GM12892 (cell line): ENCODE results near the gene CENPO.

Experiments used
- DNase-seq: peaks from one replicate; pipeline ENCODE4 v3.0.0; 2011; ENCODE audit not compliant: insufficient read length
- FAIRE-seq: peaks from 2 replicates; lab custom pipeline; 2011; peaks lifted over from hg19 to GRCh38; lab: Jason Lieb, UNC
- POLR2A ChIP-seq: IDR thresholded peaks from 2 replicates; pipeline ENCODE4 v1.6.1; 2011; ENCODE audit warnings: low read depth, low read length, control low read depth
- POLR2AphosphoS5 ChIP-seq: IDR thresholded peaks from 2 replicates; pipeline ENCODE4 v1.6.1; 2011; ENCODE audit warnings: low read depth, low read length, control low read depth
- TAF1 ChIP-seq: IDR thresholded peaks from 2 replicates; pipeline ENCODE4 v1.6.1; 2011; ENCODE audit warnings: low read depth, mild to moderate bottlenecking, control low read depth, low read length, borderline replicate concordance

Gene CENPO

DNA sequence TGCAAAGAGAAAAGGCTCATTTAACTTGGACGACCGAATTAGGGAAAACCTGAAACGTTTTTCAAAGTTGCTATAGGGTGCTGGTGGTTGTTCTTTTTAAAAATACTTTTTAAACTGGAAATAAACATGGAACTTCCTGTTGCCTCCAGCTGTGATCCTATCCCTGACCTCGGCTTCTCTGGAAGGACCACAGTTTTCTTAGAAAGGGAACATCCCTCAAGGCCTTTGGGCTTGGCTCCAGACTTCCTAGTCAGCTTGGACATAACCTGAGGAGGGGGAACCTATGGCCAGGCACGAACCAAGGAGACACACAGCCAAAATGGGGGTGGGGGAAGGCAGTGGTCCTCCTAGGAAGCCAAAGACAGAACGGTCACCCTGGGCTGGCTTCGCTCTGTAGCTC lies 57.7 kb downstream of the CENPO start:
- FAIRE-seq, result no peak
- DNase-seq, result no peak
- TF ChIP-seq POLR2A (no peak), POLR2AphosphoS5 (no peak)

GRCh38 chr2:24852026-24852425 lies 58.8 kb downstream of the CENPO start:
- DNase-seq (no peak), FAIRE-seq (no peak)
- TF ChIP-seq POLR2AphosphoS5 (no peak), POLR2A (no peak), TAF1 (no peak)

DNA sequence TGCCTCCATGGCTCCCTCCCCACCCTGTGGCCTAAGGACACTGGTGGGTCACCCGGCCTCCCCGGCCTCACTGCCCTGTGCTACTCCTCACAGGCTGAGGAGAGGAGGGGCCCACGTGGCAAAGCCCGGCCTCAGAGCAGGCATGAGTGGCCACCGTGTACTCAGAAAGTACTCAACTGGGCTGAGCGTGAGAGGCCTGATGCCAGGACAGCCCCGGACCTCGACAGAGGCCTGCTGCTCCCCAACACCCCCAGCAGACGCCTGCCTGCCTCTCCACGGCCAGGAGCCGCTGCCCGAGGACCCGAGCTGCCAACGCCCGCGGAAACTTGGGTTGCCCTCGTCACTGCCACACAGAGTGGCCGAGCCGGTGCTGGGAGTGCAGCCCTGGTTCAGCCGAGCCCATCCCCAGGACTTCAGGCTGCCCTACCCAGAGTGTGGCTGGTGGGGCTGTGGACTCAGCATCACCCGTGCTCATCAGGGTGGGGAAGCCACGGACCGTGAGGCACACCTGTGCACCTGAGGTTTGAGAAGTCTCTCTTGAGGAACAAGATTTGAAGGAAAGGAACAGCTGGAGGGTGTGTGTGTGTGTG lies 59.3 kb downstream of the CENPO start:
- TF ChIP-seq POLR2A, result no peak
- TF ChIP-seq POLR2AphosphoS5, result no peak
- no peak for TF ChIP-seq TAF1
- FAIRE-seq, result no peak
- DNase-seq, result no peak

- DNase-seq (no peak), FAIRE-seq (no peak)
- TF ChIP-seq TAF1 (no peak), POLR2AphosphoS5 (no peak), POLR2A (no peak)
Observed at GRCh38 chr2:24853046-24853445, 59.8 kb downstream of the CENPO start.

GRCh38 chr2:24853996-24854395 lies 60.8 kb downstream of the CENPO start:
- no peak for TF ChIP-seq POLR2AphosphoS5
- TF ChIP-seq POLR2A, result no peak
- no peak for TF ChIP-seq TAF1
- no peak for DNase-seq
- FAIRE-seq, result no peak

DNA sequence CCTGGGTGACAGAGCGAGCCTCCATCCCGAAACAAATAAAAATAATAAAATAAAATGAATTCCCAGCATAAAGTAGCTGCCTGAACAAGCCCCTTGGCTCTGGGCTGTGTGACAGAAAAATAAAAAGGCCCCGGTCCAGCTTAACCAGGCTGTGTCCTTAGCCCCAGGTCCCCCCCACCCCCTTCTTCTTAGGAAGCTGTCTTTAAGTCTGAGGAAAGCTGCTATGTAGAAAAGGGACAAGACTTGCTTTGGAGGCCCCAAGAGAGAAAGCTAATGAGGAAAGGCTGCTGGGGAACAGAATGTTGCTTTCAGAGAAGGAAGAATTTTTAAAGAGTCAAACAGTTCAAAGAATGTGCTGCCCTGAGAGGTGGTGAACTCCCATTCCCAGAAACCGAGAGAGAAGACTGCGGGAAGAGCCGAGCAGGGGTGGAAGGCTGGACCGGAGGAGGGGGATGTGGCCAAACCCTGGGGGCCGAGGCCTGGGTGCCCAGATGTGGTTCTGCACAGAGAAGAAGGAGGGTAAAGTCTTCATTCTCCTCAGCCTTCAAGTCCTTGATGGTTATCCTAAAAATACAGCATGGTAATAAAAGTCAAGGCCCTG lies 61.9 kb downstream of the CENPO start:
- no peak for TF ChIP-seq TAF1
- no peak for TF ChIP-seq POLR2A
- no peak for TF ChIP-seq POLR2AphosphoS5
- FAIRE-seq, result no peak

GRCh38 chr2:24855726-24856125 lies 62.5 kb downstream of the CENPO start:
- FAIRE-seq (no peak), DNase-seq (no peak)
- TF ChIP-seq POLR2AphosphoS5, result no peak
- TF ChIP-seq TAF1, result no peak
- TF ChIP-seq POLR2A, result no peak

More for the DNA sequence above, 61.9 kb downstream of the CENPO start:
- no peak for DNase-seq

DNA sequence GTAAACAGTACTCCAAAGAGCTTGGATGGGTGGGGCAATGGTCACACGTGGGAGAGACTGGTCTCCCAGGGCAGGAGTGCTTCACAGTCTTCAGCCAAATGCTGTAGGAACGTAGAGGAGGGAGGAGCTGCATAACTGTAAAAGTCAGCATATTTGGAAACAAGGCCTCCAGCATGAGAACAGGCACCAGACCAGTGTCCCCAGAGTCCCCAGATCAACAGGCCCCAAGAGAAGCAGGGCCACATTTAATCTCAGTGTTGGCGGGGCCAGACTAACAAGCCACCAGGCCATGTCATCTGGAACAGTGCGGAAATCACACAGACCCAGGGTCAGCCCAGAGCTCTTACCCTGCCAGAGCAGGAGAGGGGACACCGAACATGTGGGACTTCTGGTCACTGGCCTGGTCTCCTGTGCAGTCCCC lies 63.6 kb downstream of the CENPO start:
- TF ChIP-seq POLR2AphosphoS5 (no peak), POLR2A (no peak), TAF1 (no peak)
- DNase-seq (no peak), FAIRE-seq (no peak)

- TF ChIP-seq POLR2A, result no peak
- TF ChIP-seq TAF1, result no peak
- TF ChIP-seq POLR2AphosphoS5, result no peak
- DNase-seq (no peak), FAIRE-seq (no peak)
Observed at GRCh38 chr2:24857746-24858145, 64.5 kb downstream of the CENPO start.

GRCh38 chr2:24858996-24859395 lies 65.8 kb downstream of the CENPO start:
- TF ChIP-seq POLR2A, result no peak
- no peak for TF ChIP-seq POLR2AphosphoS5
- TF ChIP-seq TAF1, result no peak
- no peak for FAIRE-seq
- DNase-seq, result no peak

DNA sequence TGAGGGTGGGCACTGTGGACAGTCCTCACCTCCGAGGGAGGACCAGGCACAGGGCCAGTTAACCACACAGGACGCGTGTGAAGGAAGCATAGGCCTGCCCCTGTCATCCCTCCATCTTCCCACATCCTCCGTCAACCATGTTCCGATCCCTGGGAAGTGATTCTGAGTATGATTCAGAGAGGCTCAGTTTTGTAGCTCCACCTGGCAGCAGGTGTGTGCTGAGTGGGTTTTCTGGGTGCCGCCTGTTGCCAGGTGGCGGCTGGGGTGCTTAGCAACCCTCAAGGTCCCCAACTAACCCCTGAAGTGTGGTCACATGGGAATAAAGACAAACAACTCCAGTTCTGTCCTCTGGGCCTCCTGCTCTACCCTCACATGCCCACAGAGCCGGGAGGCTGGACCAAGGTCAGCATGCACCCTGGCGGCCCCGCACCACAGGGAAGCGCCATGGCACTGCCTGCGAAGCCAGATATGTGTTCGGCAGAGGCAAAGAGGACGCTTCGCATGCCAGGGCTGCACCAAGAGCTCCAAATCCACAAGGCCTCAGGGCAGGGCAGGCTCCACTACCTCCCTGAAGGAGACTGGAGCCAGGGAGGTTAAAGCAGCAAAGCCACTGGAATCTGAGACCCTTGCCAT lies 66.9 kb downstream of the CENPO start:
- no peak for FAIRE-seq
- TF ChIP-seq POLR2A, result no peak
- no peak for TF ChIP-seq POLR2AphosphoS5
- TF ChIP-seq TAF1, result no peak
- no peak for DNase-seq

DNA sequence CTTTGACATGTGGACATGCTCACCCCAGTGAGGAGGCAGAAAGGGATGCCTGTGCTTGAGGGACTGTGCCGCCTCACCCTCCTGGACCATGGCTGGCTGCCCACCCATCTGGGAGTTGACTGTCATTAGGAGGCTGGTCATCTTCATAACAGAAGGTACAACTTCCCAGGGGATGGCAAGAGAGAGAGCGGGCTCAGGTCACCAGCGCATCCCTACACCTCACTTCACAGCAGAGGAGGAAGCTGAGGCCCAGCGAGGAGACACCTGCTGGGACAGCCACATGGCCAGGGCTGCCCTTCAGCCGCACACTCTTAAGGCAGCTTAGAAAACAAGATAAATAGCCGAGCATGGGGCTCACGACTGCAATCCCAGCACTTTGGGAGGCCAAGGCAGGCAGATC lies 67.4 kb downstream of the CENPO start:
- TF ChIP-seq TAF1 (no peak), POLR2A (no peak)
- DNase-seq, result no peak
- FAIRE-seq, result no peak

DNA sequence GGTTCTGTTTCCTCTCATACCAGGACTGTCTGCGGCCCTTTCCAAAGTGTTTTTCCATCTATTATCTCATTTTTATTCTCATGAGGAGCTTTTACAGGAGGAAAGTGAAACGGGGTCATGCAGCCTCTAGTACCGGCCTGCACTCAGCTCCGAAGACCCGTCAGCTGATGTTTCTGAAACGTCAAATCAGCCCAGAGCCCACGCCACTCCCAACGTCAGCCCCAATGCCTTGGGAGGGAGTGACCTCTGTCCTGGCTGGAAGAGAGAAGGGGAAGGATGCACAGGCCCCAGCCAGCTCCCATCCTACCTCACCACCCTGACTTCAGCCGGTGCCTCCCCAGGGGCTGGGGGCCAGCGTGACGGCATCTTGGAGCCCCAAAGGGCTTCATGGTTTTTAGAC lies 68.3 kb downstream of the CENPO start:
- DNase-seq (no peak), FAIRE-seq (no peak)
- no peak for TF ChIP-seq POLR2AphosphoS5
- no peak for TF ChIP-seq TAF1
- no peak for TF ChIP-seq POLR2A

GRCh38 chr2:24863641-24864040 lies 70.4 kb downstream of the CENPO start:
- TF ChIP-seq TAF1, result no peak
- TF ChIP-seq POLR2A, result no peak
- TF ChIP-seq POLR2AphosphoS5, result no peak
- FAIRE-seq (no peak), DNase-seq (no peak)
